H1 (cell line): ENCODE data around the gene SLK. TPM values are rescaled to one million over a fixed set of nuclear protein-coding genes. Genes with fewer than 3 reads are reported as not detected.

Experiments used
- CTCF ChIA-PET: fragments of 300-600 bp; sonication (Branson Sonifier 250); formaldehyde crosslinking; loops from one replicate; lab custom pipeline; 2021; ENCODE audit not compliant: partially characterized antibody; lab: Charles Lee
- POLR2A ChIA-PET: fragments of 300-600 bp; sonication (Branson Sonifier 250); formaldehyde crosslinking; loops from one replicate; lab custom pipeline; 2021; ENCODE audit warnings: inconsistent platforms; ENCODE audit not compliant: partially characterized antibody; lab: Charles Lee
- DNase-seq, 2 experiments: peaks; one replicate each; pipeline versions ENCODE4 v3.0.0 to v3.0.0-alpha.2; 2010 to 2022; ENCODE audit warnings: low spot score in 2 of 2, low read depth in 1 of 2, mixed read lengths in 1 of 2
- FAIRE-seq: peaks from 2 replicates; lab custom pipeline; 2011; peaks lifted over from hg19 to GRCh38; lab: Jason Lieb, UNC
- H2AFZ ChIP-seq: 2 replicates; pipeline ENCODE4 v1.8.1; 2012; ENCODE audit warnings: low read length, inconsistent platforms
- H2AK5ac ChIP-seq: 2 replicates; pipeline ENCODE4 v1.6.1; 2013; ENCODE audit warnings: low read depth, low read length
- H2BK120ac ChIP-seq: replicated peaks from 2 replicates; pipeline ENCODE3; 2013; ENCODE audit warnings: low read depth, low read length, inconsistent platforms
- H2BK12ac ChIP-seq: 2 replicates; pipeline ENCODE4 v1.6.1; 2013; ENCODE audit warnings: low read depth, low read length
- H2BK15ac ChIP-seq: 2 replicates; pipeline ENCODE4 v1.6.1; 2013; ENCODE audit warnings: low read length
- H2BK20ac ChIP-seq: 2 replicates; pipeline ENCODE4 v1.6.1; 2013; ENCODE audit warnings: low read length
- H2BK5ac ChIP-seq: 2 replicates; pipeline ENCODE4 v1.6.1; 2013; ENCODE audit warnings: low read depth, low read length
- H3K14ac ChIP-seq: 2 replicates; pipeline ENCODE4 v1.6.1; 2013; ENCODE audit warnings: inconsistent platforms; ENCODE audit not compliant: insufficient read length
- H3K18ac ChIP-seq: 2 replicates; pipeline ENCODE4 v1.6.1; 2013; ENCODE audit warnings: low read length; ENCODE audit errors: extremely low read depth
- H3K23ac ChIP-seq: 2 replicates; pipeline ENCODE4 v1.6.1; 2013; ENCODE audit warnings: inconsistent platforms; ENCODE audit not compliant: insufficient read length
- H3K23me2 ChIP-seq: 2 replicates; pipeline ENCODE4 v1.6.1; 2013; ENCODE audit warnings: low read depth, low read length
- H3K27ac ChIP-seq: 2 replicates; pipeline ENCODE4 v1.6.1; 2011; ENCODE audit warnings: low read depth, low read length, inconsistent platforms
- H3K27me3 ChIP-seq, 4 experiments: replicated peaks in 1 of 4; 1 replicate in 1 of 4; 2 replicates in 3 of 4; pipeline versions ENCODE4 v1.6.1 to v1.8.1; 2011 to 2013; ENCODE audit warnings: low read length in 3 of 4, mild to moderate bottlenecking in 3 of 4, inconsistent platforms in 2 of 4, mixed read lengths in 2 of 4, moderate library complexity in 1 of 4; ENCODE audit not compliant: control insufficient read depth in 3 of 4, insufficient read depth in 3 of 4; ENCODE audit errors: extremely low read depth in 1 of 4
- H3K36me3 ChIP-seq, 4 experiments: 2 replicates each; pipeline versions ENCODE4 v1.6.1 to v1.8.1; 2011 to 2013; ENCODE audit warnings: mild to moderate bottlenecking in 4 of 4, low read length in 3 of 4, moderate library complexity in 2 of 4, control low read depth in 1 of 4, inconsistent platforms in 1 of 4; ENCODE audit not compliant: insufficient read depth in 4 of 4, control insufficient read depth in 2 of 4
- H3K4ac ChIP-seq: replicated peaks from 2 replicates; pipeline ENCODE3; 2013; ENCODE audit warnings: low read length, low read depth, mixed read lengths, inconsistent platforms; ENCODE audit not compliant: insufficient read length
- H3K4me1 ChIP-seq, 4 experiments: replicated peaks in 1 of 4; 1 replicate in 1 of 4; 2 replicates in 3 of 4; pipeline versions ENCODE4 v1.6.1 to v1.8.1; 2011 to 2013; ENCODE audit warnings: low read length in 3 of 4, inconsistent platforms in 2 of 4, mixed read lengths in 1 of 4; ENCODE audit not compliant: insufficient read depth in 4 of 4, control insufficient read depth in 3 of 4
- H3K4me2 ChIP-seq, 2 experiments: 2 replicates each; pipeline versions ENCODE4 v1.6.1 to v1.8.1; 2011 to 2013; ENCODE audit warnings: low read depth in 2 of 2, low read length in 2 of 2, control low read depth in 1 of 2, inconsistent platforms in 1 of 2, mild to moderate bottlenecking in 1 of 2; ENCODE audit not compliant: insufficient read depth in 1 of 2
- H3K4me3 ChIP-seq, 4 experiments: fragments of 200-600, 300-600 bp in 1 of 4; sonication (generic), shearing (Covaris generic), sonication (Bioruptor Twin) in 1 of 4; 2 replicates each; pipeline versions ENCODE4 v1.5.1 to v1.8.1; 2011 to 2016; ENCODE audit warnings: low read length in 4 of 4, low read depth in 3 of 4, control low read depth in 2 of 4, inconsistent platforms in 2 of 4, mild to moderate bottlenecking in 2 of 4, mixed read lengths in 1 of 4, moderate library complexity in 1 of 4; ENCODE audit not compliant: insufficient read depth in 2 of 4; ENCODE audit errors: extremely low read depth in 1 of 4
- H3K56ac ChIP-seq: replicated peaks from 2 replicates; pipeline ENCODE3; 2013; ENCODE audit warnings: low read depth, mild to moderate bottlenecking, mixed read lengths, low read length, inconsistent platforms; ENCODE audit not compliant: insufficient read length
- H3K79me1 ChIP-seq: 2 replicates; pipeline ENCODE4 v1.6.1; 2013; ENCODE audit warnings: low read depth, low read length, control low read depth
- H3K79me2 ChIP-seq, 2 experiments: 2 replicates each; pipeline versions ENCODE4 v1.6.1 to v1.8.1; 2012 to 2013; ENCODE audit warnings: low read length in 2 of 2, mild to moderate bottlenecking in 2 of 2, inconsistent platforms in 1 of 2; ENCODE audit not compliant: insufficient read depth in 2 of 2, control insufficient read depth in 1 of 2
- H3K9ac ChIP-seq, 4 experiments: replicated peaks in 1 of 4; 1 replicate in 1 of 4; 2 replicates in 3 of 4; pipeline versions ENCODE4 v1.6.1 to v1.8.1; 2011 to 2013; ENCODE audit warnings: low read depth in 3 of 4, low read length in 3 of 4, control low read depth in 2 of 4, mild to moderate bottlenecking in 2 of 4, moderate library complexity in 2 of 4, inconsistent platforms in 1 of 4; ENCODE audit errors: extremely low read depth in 1 of 4
- H3K9me3 ChIP-seq, 2 experiments: 2 replicates each; pipeline versions ENCODE4 v1.6.1 to v1.8.1; 2012 to 2013; ENCODE audit warnings: mild to moderate bottlenecking in 2 of 2, moderate library complexity in 2 of 2, control low read depth in 1 of 2, inconsistent platforms in 1 of 2, low read depth in 1 of 2, low read length in 1 of 2, mixed read lengths in 1 of 2; ENCODE audit not compliant: insufficient read depth in 2 of 2
- H4K20me1 ChIP-seq, 2 experiments: replicated peaks in 1 of 2; 2 replicates each; pipeline versions ENCODE3 to v1.8.1; 2011 to 2013; ENCODE audit warnings: inconsistent platforms in 2 of 2, low read length in 2 of 2, mild to moderate bottlenecking in 1 of 2; ENCODE audit not compliant: insufficient read depth in 2 of 2, control insufficient read depth in 1 of 2
- H4K5ac ChIP-seq: 2 replicates; pipeline ENCODE4 v1.6.1; 2013; ENCODE audit warnings: low read length, low read depth, mixed read lengths, inconsistent platforms; ENCODE audit not compliant: insufficient read length
- H4K8ac ChIP-seq: 2 replicates; pipeline ENCODE4 v1.8.0; 2013; ENCODE audit warnings: mild to moderate bottlenecking, moderate library complexity, low read length, inconsistent platforms; ENCODE audit not compliant: insufficient read depth; ENCODE audit errors: extremely low read depth
- H4K91ac ChIP-seq: replicated peaks from 2 replicates; pipeline ENCODE3; 2013; ENCODE audit warnings: low read length, mixed read lengths, inconsistent platforms; ENCODE audit not compliant: insufficient read length
- EP300 ChIP-seq, 2 experiments: IDR thresholded peaks; 1 replicate in 1 of 2; 2 replicates in 1 of 2; pipeline ENCODE4 v1.6.1; 2011 to 2012; ENCODE audit warnings: low read depth in 2 of 2, low read length in 2 of 2, mild to moderate bottlenecking in 2 of 2, borderline replicate concordance in 1 of 2, inconsistent platforms in 1 of 2, moderate library complexity in 1 of 2
- EZH2 ChIP-seq: fragments of 200-600 bp; sonication (generic); IDR thresholded peaks from 2 replicates; pipeline ENCODE4 v1.7.1; 2012; ENCODE audit warnings: low read depth, mild to moderate bottlenecking, moderate library complexity, low read length, inconsistent platforms; ENCODE audit not compliant: severe bottlenecking
- HDAC2 ChIP-seq, 2 experiments: fragments of 300-600 bp in 1 of 2; sonication (generic) in 1 of 2; IDR thresholded peaks; 2 replicates each; pipeline ENCODE4 v1.6.1; 2011 to 2012; ENCODE audit warnings: low read depth in 2 of 2, low read length in 2 of 2, mild to moderate bottlenecking in 2 of 2, moderate library complexity in 2 of 2, borderline replicate concordance in 1 of 2, inconsistent platforms in 1 of 2
- RNF2 ChIP-seq: fragments of 200-900, 300-1000 bp; sonication (generic); IDR thresholded peaks from 2 replicates; pipeline ENCODE4 v1.7.1; 2016; ENCODE audit warnings: borderline replicate concordance, low read depth, mild to moderate bottlenecking, antibody characterized with exemption, low read length; ENCODE audit not compliant: poor library complexity, severe bottlenecking; ENCODE audit errors: missing control alignments
- TAF7 ChIP-seq: optimal IDR thresholded peaks from 2 replicates; pipeline ENCODE3; 2011; ENCODE audit warnings: low read depth, mild to moderate bottlenecking, inconsistent platforms, low read length, moderate library complexity, borderline replicate concordance
- WGBS, 2 experiments: shearing (Covaris generic) in 1 of 2; methylation state at CpG; one replicate each; pipeline versions ENCODE4 v1.1.6 to v1.1.7; 2013 to 2015; ENCODE audit warnings: low lambda C conversion rate in 2 of 2, mixed read lengths in 2 of 2, inconsistent platforms in 1 of 2, low coverage in 1 of 2, missing lambda C conversion rate in 1 of 2; ENCODE audit not compliant: insufficient replicate concordance in 2 of 2, insufficient coverage in 1 of 2, insufficient read length in 1 of 2; ENCODE audit errors: extremely low coverage in 1 of 2, missing lambda C conversion rate in 1 of 2; 5-methylcytosine and 5-hydroxymethylcytosine counted together
- polyA plus RNA-seq, 7 experiments: library from polyadenylated mRNA; depleted of rRNA in 3 of 7; stranded (reverse) in 5 of 7; unstranded in 2 of 7; fragments of >200 nt in 5 of 7; fragments of 200-250 nt in 2 of 7; gene quantifications; 1 replicate in 5 of 7; 2 replicates in 1 of 7; 4 replicates in 1 of 7; pipeline versions ENCODE4 v1.2.1 to v1.2.3, GENCODE V29; 2011 to 2013; ENCODE audit warnings: missing spikeins in 2 of 7, mixed read lengths in 2 of 7
- total RNA-seq: library from RNA; stranded (reverse); fragmentation: NEBNext Ultra II Directional; extraction: Animal tissue kit (Norgen Biotek cat#: 25700); gene quantifications from 2 replicates; pipeline ENCODE4 v1.2.1, GENCODE V29; 2021
- TF ChIP-seq, protein P1 (sequence below): IDR thresholded peaks from 2 replicates; pipeline ENCODE4 v1.6.1; 2012; ENCODE audit warnings: inconsistent platforms
- TF ChIP-seq, protein P2 (sequence below): IDR thresholded peaks from 2 replicates; pipeline ENCODE4 v1.6.1; 2011; ENCODE audit warnings: low read depth, mild to moderate bottlenecking, low read length; ENCODE audit not compliant: insufficient read depth

Gene SLK
- total and polyA plus RNA-seq, 2 of the 8 experiments (the other 6 are each of a cell fraction or from before 2014, with no cell fraction given) = 2.7 to 18.3 TPM

DNA sequence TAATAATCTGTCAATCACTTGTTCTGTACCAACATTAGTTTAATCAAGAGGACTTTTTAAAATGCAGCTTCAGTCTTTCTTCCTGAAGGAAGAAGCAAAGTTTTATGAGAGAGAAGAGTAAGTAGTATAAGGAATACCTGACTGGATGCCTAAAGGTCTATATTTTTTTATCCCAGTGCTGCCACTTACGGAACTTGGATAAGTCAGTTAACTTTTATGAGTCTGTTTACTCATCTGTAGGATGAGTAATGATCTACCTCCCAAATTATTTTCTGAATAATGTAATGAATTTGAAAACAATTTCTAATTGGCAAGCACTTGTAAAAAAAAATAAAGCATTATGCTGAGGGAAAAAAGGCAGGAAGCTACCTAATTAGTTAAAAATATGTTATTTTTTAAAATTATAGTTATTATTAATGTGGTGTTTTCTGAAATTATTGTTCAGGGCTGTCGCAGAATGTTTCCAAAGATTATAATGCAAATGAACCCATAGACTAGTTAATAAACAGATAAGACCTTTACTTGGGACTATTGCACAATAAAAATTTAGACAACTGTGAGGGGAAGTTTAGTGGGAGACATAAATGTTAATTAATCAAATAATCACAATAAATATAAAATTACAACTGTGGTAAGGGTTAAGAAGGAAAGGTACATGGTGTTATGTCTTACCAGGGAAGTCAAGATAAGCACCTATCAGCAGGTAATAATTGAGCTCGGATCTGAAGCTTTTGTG lies 24.6 kb downstream of the SLK start:
- Histone ChIP-seq H4K20me1 (no peaks in the 10 kb centered on the region), H3K79me2 (0 out of 4 replicates have a peak, but pooled peaks cover 0 to 2% of the 10 kb centered on the region in 2 experiments), H3K56ac (no peak overlapping the region)

More for the DNA sequence above, 24.6 kb downstream of the SLK start:
- Histone ChIP-seq H3K27me3 (no peaks in the 10 kb centered on the region), H3K23me2 (no peaks in the 10 kb centered on the region), H2AFZ (no peak overlapping the region), H4K5ac (no peak overlapping the region), H2BK15ac (no peak overlapping the region), H2BK5ac (no peak overlapping the region), H3K36me3 (no peaks in the 10 kb centered on the region; a peak in 2 of 8 replicates), H2BK12ac (no peak overlapping the region), H3K4me1 (no peaks in the 10 kb centered on the region), H3K14ac (no peak overlapping the region), H2AK5ac (no peak overlapping the region), H2BK20ac (no peak overlapping the region), H3K9ac (no peak overlapping the region), H2BK120ac (no peak overlapping the region), H3K4me2 (no peak overlapping the region), H4K8ac (no peak overlapping the region), H4K91ac (no peak overlapping the region), H3K4me3 (no peak overlapping the region), H3K79me1 (no peaks in the 10 kb centered on the region), H3K18ac (no peak overlapping the region), H3K27ac (no peak overlapping the region), H3K23ac (no peak overlapping the region), H3K4ac (no peak overlapping the region), H3K9me3 (no peaks in the 10 kb centered on the region)
- FAIRE-seq = no peak
- TF ChIP-seq TAF7 (no peak), EZH2 (no peak), HDAC2 (IDR thresholded peaks at IDR 0.05; ENCODE audit: borderline replicate concordance in 1 of 2, low read depth in 2 of 2, low read length in 2 of 2) (no peak), EP300 (IDR thresholded peaks at IDR 0.05; ENCODE audit: borderline replicate concordance in 1 of 2, low read depth in 2 of 2, low read length in 2 of 2) (no peak), RNF2 (no peak)
- TF ChIP-seq, protein P1, sequence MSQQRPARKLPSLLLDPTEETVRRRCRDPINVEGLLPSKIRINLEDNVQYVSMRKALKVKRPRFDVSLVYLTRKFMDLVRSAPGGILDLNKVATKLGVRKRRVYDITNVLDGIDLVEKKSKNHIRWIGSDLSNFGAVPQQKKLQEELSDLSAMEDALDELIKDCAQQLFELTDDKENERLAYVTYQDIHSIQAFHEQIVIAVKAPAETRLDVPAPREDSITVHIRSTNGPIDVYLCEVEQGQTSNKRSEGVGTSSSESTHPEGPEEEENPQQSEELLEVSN = no peak
- TF ChIP-seq, protein P2, sequence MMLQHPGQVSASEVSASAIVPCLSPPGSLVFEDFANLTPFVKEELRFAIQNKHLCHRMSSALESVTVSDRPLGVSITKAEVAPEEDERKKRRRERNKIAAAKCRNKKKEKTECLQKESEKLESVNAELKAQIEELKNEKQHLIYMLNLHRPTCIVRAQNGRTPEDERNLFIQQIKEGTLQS = no peak
- DNase-seq = no peak
- WGBS, 2 experiments = 77% methylated on average over 3 of the region's 3 CpGs; no CpG with 5 or more reads in 1 of the 2 experiments
- CTCF ChIA-PET = interaction anchor here (1.3 kb wide), 1 partner anchor 104 kb away, joined by 3 read pairs; no protein-coding TSS in a partner anchor
- POLR2A ChIA-PET = no interaction called here
